Measurements from ENCODE around the gene SLC25A21.
"Not testable (repeated sequence)": the region's sequence is repeated elsewhere in the genome, so short reads cannot be mapped to it uniquely, and the experiment has no call there.

SLC25A21 gene

GRCh38 chr14:36869125-36869524 lies 303.3 kb downstream of the SLC25A21 start:
- DNase-seq (ENCODE audit: low read depth), result no peak

- no peak for DNase-seq (ENCODE audit: low read depth)
Measured at GRCh38 chr14:36866867-36867266, 305.5 kb downstream of the SLC25A21 start.

GRCh38 chr14:36863271-36863670 lies 309.1 kb downstream of the SLC25A21 start:
- DNase-seq (ENCODE audit: low read depth), result no peak

GRCh38 chr14:36862237-36862636 lies 310.2 kb downstream of the SLC25A21 start:
- DNase-seq (ENCODE audit: low read depth), result not testable (repeated sequence)

- no peak for DNase-seq (ENCODE audit: low read depth)
Measured at GRCh38 chr14:36860831-36861230, 311.6 kb downstream of the SLC25A21 start.

GRCh38 chr14:36859119-36859518 lies 313.3 kb downstream of the SLC25A21 start:
- no peak for DNase-seq (ENCODE audit: low read depth)

- no peak for DNase-seq (ENCODE audit: low read depth)
Measured at GRCh38 chr14:36857842-36858445, 314.5 kb downstream of the SLC25A21 start.

GRCh38 chr14:36857136-36857535 lies 315.3 kb downstream of the SLC25A21 start:
- no peak for DNase-seq (ENCODE audit: low read depth)

GRCh38 chr14:36856095-36856878 lies 316.1 kb downstream of the SLC25A21 start:
- DNase-seq (ENCODE audit: low read depth), result no peak

GRCh38 chr14:36855396-36855795 lies 317.0 kb downstream of the SLC25A21 start:
- DNase-seq (ENCODE audit: low read depth), result no peak

- DNase-seq (ENCODE audit: low read depth), result no peak
Measured at GRCh38 chr14:36852981-36853691, 319.3 kb downstream of the SLC25A21 start.

GRCh38 chr14:36848213-36848612 lies 324.2 kb downstream of the SLC25A21 start:
- no peak for DNase-seq (ENCODE audit: low read depth)

- DNase-seq (ENCODE audit: low read depth), result no peak
Measured at GRCh38 chr14:36847366-36847765, 325.0 kb downstream of the SLC25A21 start.

- no peak for DNase-seq (ENCODE audit: low read depth)
Measured at GRCh38 chr14:36845356-36846012, 326.9 kb downstream of the SLC25A21 start.

- no peak for DNase-seq (ENCODE audit: low read depth)
Measured at GRCh38 chr14:36844443-36845195, 327.8 kb downstream of the SLC25A21 start.

GRCh38 chr14:36843410-36843809 lies 329.0 kb downstream of the SLC25A21 start:
- DNase-seq (ENCODE audit: low read depth), result no peak

- DNase-seq (ENCODE audit: low read depth), result no peak
Measured at GRCh38 chr14:36835128-36835527, 337.3 kb downstream of the SLC25A21 start.

GRCh38 chr14:36834293-36834692 lies 338.1 kb downstream of the SLC25A21 start:
- no peak for DNase-seq (ENCODE audit: low read depth)

- DNase-seq (ENCODE audit: low read depth), result no peak
Measured at GRCh38 chr14:36829547-36829946, 342.9 kb downstream of the SLC25A21 start.

GRCh38 chr14:36827861-36828260 lies 344.5 kb downstream of the SLC25A21 start:
- DNase-seq (ENCODE audit: low read depth), result no peak

GRCh38 chr14:36826614-36827013 lies 345.8 kb downstream of the SLC25A21 start:
- no peak for DNase-seq (ENCODE audit: low read depth)

- no peak for DNase-seq (ENCODE audit: low read depth)
Measured at GRCh38 chr14:36824854-36825253, 347.6 kb downstream of the SLC25A21 start.
